Nucleus accumbens (tissue), 56 donors: ENCODE results near the gene THAP2.
"Not testable (repeated sequence)": the region's sequence is repeated elsewhere in the genome, so short reads cannot be mapped to it uniquely, and the experiment has no call there.

Source experiments
- DNase-seq, 56 donors: peaks; one replicate each; lab custom pipeline; 2025; lab: John Stamatoyannopoulos, UW

THAP2 gene

DNA sequence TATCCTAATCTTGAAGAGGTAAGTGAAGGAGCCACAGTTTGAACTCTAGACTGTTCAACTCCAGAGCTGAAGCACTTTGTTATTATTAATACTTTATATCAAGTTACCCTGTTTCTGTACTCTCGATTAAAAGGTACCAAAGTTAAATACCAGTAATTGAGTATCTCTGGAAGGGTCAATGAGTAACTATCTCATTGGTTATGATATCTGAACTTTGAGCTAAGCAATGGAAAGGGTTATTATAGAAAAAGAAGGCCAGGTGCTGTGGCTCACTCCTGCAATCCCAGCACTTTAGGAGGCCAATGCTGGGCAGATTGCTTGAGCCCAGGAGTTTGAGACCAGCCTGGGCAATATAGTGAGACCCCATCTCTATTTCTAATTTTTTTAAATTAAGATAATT, 31.7 kb downstream of the THAP2 start:
- DNase-seq = no peak

DNA sequence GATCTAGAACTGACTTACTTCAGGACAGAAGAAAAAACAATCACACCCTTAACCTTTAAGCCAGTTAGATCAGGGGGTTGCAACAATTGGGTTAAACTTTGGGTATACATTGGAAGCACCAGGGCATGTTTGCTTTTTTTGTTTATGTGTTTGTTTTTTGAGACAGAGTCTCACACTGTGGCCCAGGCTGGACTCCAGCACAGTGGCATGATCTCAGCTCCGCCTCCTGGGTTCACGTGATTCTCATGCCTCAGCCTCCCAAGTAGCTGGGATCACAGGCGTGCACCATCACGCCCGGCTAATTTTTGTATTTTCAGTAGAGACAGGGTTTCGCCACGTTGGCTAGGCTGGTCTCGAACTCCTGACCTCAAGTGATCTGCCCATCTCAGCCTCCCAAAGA, 38.1 kb downstream of the THAP2 start:
- not testable (repeated sequence) for DNase-seq

DNA sequence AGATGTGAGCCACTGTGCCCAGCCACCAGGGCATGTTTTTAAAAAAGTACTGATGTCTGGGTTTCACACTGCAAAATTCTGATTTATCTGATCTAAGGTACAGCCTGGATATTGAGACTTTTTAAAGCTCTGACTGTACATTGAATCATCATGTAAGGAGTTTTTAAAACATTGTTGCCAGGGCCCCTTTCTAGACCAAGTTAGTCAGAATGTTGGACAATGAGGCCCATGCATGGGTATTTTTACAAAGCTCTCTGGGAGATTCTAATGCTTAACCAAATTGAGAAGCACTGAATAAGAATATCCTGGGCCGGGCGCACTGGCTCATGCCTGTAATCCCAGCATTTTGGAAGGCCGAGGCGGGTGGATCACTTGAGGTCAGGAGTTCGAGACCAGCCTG, 38.5 kb downstream of the THAP2 start:
- DNase-seq = no peak

DNA sequence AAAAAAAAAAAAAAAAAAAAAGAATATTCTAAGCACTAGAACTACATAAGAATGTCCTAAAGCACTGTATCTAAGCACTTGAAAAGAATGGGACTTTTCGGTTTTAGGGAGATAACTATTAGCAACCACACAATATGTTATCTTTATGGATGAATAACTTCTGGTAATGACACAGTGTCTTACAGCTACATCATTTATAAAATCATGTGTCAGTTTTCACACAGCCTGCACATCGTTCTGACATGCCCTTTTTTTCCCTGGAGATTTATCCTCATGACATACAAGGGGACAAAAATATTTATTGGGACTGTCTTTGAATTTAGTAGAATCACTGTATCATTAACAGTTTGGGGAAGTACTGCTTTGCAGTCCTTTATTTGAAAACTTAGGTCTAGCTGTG, 39.1 kb downstream of the THAP2 start:
- no peak for DNase-seq

DNA sequence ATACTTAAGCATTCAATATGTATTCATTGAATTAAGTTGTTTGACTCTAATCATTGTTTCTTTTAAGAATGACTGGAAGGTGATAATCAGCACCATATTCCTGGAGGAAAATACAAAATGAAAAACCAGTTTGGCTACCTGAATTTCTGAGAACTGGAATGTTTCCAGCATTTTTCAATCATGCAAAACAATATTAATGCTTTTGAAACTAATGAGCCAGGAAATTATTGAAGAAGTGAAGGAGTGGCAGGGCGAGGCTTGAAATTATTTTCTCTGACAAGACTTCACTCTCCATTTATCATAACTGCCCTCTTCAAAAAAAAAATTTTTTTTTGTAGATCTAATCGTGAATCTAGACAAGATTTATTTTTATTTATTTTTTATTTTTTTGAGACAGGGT, 40.8 kb downstream of the THAP2 start:
- DNase-seq = no peak

DNA sequence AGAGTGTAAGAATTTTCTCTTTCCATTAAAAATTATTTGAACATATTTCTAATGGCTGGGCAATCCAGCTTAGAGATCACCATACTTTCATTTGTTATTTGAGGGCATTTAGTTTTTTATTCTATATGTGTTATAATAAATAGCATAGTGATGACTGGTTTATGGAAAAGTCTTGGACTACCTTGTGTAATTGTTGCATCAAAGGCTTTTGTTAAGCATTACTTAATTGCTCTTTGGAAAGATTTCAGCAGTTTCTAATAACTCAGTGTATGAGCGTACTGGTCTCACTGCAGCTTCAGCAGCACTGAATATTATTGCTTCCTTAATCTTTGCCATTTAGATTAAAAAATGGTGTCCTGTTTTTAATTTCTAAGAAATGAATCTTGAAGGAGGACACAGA, 44.6 kb downstream of the THAP2 start:
- DNase-seq = no peak

DNA sequence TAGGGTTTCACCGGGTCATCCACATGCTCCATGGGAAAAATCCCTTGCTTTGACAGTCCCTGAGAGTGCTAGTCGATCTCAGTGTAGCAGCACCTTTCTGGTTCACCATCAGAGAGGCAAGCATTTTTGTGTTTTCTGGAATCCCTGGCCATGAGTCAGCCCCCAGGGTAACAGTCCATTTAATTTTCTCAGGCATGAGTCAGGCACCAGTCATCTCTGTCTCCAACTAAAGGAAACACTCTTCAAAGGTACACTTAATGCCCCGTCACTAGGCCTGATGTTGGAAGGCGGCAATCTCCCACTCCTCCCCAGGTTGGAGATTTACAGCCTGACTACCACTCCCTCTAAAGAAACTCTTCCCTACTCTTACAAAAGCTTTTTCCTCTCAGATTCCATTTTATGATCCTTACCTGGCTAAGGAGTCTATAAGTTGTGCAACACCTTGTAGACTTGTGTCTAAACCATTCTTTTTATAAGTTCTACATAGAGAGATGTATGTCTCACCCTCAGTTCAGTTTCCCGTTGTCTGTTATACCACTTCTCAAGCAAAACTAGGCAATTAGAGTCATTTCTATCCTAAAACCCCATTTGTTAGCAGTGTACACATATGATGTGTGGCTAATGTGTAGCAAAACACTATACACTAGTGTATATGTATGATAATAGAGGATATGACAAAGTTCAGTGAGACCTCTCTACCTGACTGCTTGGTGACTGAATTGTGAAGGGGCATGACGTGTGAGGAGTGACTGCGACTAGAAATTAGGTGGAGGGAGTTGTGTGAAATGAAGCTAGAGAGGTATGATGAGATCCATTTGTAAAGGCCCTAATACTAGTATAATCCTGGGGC, 46.4 kb downstream of the THAP2 start:
- DNase-seq = no peak

DNA sequence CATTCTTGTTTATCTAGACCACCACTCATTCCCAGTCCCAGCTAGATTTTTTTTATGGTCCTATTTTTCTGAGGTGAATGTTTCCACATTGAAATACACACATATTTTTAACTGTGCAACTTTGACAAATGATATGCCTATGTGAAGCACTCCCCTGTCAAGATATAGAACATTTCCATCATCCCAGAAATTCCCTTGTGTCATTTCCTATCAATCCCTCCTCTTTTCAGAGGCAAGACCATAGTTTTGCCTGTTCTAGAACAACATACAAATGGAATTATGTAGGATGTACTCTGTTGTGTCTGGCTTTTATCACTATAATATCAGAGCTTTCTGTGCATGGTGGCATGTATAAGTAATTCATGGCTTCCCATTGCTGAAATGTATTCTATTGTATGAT, 54.5 kb downstream of the THAP2 start:
- DNase-seq = no peak

DNA sequence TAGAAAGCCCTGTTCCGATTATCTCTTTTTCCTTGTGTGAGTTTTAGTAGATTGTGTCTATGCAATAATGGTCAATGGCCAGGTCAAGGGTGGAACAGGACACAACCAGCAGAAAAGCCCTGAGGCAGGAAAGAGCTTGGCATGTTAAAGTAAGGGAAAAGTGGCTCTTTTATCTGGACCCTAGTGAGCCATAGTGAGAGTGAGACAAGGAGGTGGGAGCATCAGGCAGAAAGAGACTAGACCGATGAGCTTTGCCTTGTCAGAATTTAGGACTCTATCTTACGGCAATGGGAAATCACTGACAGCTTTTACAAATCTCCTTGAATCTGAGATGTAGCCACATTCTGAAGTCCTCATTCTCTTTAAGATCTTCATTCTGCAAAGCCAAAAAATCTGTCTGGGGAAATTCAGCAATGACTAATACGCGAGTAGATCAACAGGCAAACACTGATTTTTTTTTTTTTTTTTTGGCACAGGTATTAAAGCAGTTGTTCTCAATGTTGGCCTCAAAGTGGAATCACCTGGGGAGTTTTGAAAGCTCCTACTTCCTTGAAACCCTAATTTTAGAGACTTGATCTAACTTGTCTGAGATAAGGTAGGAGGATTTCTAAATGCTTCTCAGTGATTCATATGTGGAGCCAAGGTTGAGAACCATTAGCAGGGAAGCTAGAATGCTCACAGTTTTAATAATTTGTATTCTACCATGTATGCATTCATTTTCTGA, 55.7 kb downstream of the THAP2 start:
- peak in 1 of 56 donors; percentile 8 for DNase-seq

DNA sequence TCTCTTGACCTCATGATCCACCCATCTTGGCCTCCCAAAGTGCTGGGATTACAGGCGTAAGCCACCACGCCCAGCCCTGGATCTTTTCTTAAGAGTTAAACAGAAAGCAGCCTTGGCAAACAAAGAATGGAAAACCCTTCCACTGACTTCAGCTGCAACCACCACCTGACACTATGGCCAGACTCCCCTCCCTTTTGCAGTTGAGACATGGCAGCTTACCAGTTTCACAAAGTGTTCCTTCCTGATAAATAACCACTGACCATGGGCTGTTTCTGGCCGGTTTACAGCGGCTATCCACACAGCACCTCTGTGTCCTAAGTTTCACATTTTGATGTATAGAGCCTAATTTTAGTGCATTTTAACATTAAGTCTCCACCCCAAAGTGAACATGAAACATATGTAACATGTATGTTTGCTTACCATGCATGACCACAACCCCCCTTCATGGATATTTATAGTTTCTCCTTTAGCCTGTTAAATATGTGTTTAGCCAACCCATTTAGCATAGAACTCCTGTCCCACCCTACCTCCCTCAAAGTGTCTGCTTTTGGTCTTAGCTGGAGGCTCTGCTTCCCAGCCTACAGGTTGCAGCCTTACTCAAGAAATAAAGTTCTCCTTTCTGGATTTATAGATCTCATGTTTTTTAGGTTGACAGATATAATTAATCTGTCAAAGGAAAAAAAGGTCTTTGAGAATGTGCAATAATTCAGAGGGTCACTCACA, 57.8 kb downstream of the THAP2 start:
- DNase-seq = no peak

DNA sequence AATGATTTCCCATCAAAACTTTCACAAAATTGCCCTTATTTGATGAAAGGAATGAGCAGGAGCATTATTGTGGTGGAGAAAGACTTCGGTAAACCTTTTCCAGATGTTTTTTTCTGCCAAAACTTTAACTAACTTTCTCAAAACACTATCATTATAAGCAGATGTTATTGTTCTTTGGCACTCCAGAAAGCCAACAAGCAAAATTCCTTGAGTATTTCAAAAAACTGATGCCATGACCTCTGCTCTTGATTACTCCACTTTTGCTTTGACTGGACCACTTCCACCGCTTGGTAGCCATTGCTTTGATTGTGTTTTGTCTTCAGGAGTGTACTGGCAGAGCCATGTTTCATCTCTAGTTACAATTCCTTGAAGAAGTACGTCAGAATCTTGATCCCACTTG, 60.9 kb downstream of the THAP2 start:
- DNase-seq = no peak

DNA sequence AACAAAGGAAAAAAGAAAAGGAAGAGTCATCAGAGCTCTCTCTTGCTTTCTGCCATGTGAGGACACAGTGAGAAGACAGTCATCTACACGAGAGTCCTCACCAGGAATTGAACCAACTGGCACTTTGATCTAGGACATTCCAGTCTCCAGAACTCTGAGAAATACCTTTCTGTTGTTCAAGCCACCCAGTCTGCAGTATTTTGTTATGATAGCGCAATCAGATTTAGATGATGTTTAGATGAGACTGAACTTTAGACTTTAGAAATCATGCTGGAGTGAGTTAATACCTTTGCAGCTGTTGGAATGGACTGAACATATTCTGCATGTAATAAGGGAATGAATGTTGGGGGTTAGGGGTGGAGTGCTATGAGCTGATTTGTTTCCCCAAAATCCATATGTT, 62.4 kb downstream of the THAP2 start:
- DNase-seq = no peak

DNA sequence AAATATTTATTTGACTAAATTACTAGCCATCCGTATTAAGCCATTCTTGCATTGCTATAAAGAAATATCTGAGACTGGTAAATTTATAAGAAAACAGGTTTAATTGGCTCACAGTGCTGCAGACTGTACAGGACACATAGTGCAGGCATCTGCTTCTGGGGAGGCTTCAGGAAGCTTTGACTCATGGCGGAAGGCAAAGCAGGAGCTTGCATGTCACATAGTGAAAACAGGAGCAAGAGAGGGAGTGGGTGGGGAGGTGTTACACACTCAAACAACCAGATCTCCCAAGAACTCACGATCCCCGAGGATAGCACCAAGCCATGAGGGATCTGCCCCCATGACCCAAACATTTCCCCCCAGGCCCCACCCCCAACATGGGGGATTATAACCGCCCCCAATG, 63.9 kb downstream of the THAP2 start:
- no peak for DNase-seq
